Fibroblast of lung (primary cell): ENCODE data around the gene CLCNKB. TPM values are rescaled to one million over a fixed set of nuclear protein-coding genes. Genes with fewer than 3 reads are reported as not detected.

Experiments used
- DNase-seq, 2 donors: peaks; one replicate each; pipeline versions ENCODE4 v3.0.0 to v3.0.0-alpha.2; 2010; ENCODE audit warnings: low read depth in 2 of 2
- H2AFZ ChIP-seq: 2 replicates; pipeline ENCODE4 v1.5.1; 2012; ENCODE audit warnings: low read length, control low read depth, inconsistent platforms
- H3K27ac ChIP-seq: 2 replicates; pipeline ENCODE4 v1.5.1; 2011; ENCODE audit warnings: low read length, control low read depth; ENCODE audit not compliant: insufficient read depth
- H3K27me3 ChIP-seq: 2 replicates; pipeline ENCODE4 v1.5.1; 2011; ENCODE audit warnings: mild to moderate bottlenecking, low read length; ENCODE audit not compliant: control insufficient read depth, insufficient read depth
- H3K36me3 ChIP-seq: 2 replicates; pipeline ENCODE4 v1.5.1; 2011; ENCODE audit warnings: low read length; ENCODE audit not compliant: control insufficient read depth, insufficient read depth
- H3K4me1 ChIP-seq: 2 replicates; pipeline ENCODE4 v1.5.1; 2011; ENCODE audit warnings: low read length; ENCODE audit not compliant: control insufficient read depth, insufficient read depth; ENCODE audit errors: extremely low read depth
- H3K4me2 ChIP-seq: 2 replicates; pipeline ENCODE4 v1.5.1; 2011; ENCODE audit warnings: low read length, control low read depth; ENCODE audit not compliant: insufficient read depth; ENCODE audit errors: extremely low read depth
- H3K4me3 ChIP-seq, 4 experiments: fragments of 200-600 bp in 1 of 4; sonication (generic) in 1 of 4; replicated peaks in 1 of 4; 2 replicates each; pipeline ENCODE4 v1.5.1; 2011 to 2016; ENCODE audit warnings: low read length in 4 of 4, low read depth in 3 of 4, mild to moderate bottlenecking in 3 of 4, control low read depth in 2 of 4, inconsistent platforms in 1 of 4, mixed read lengths in 1 of 4; ENCODE audit not compliant: insufficient read depth in 1 of 4; ENCODE audit errors: control extremely low read depth in 1 of 4
- H3K79me2 ChIP-seq: 2 replicates; pipeline ENCODE4 v1.5.1; 2012; ENCODE audit warnings: mild to moderate bottlenecking, low read length, inconsistent platforms; ENCODE audit not compliant: control insufficient read depth, insufficient read depth
- H3K9ac ChIP-seq: 2 replicates; pipeline ENCODE4 v1.5.1; 2011; ENCODE audit warnings: mild to moderate bottlenecking, low read length, control low read depth; ENCODE audit not compliant: insufficient read depth
- H3K9me3 ChIP-seq: 2 replicates; pipeline ENCODE4 v1.5.1; 2012; ENCODE audit warnings: low read depth, low read length; ENCODE audit not compliant: control insufficient read depth, insufficient read depth
- H4K20me1 ChIP-seq: 2 replicates; pipeline ENCODE4 v1.5.1; 2011; ENCODE audit warnings: low read length; ENCODE audit not compliant: control insufficient read depth, insufficient read depth; ENCODE audit errors: extremely low read depth
- EZH2 ChIP-seq: IDR thresholded peaks from 2 replicates; pipeline ENCODE4 v1.5.1; 2012; ENCODE audit warnings: low read length, control low read depth, mild to moderate bottlenecking; ENCODE audit errors: missing control alignments
- polyA plus RNA-seq, 2 donors: library from polyadenylated mRNA; depleted of rRNA in 1 of 2; stranded (reverse) in 1 of 2; unstranded in 1 of 2; fragments of >200 nt; gene quantifications; 2 replicates each; pipeline ENCODE4 v1.2.1, GENCODE V29; 2011 to 2012; ENCODE audit warnings: missing spikeins in 1 of 2
- total RNA-seq: library from RNA; depleted of rRNA; stranded (reverse); fragments of >200 nt; gene quantifications from 2 replicates; pipeline ENCODE4 v1.2.1, GENCODE V29; 2014
- TF ChIP-seq, protein P1 (sequence below), 2 donors: IDR thresholded peaks in 1 of 2; conservative IDR thresholded peaks in 1 of 2; 1 replicate in 1 of 2; 2 replicates in 1 of 2; pipeline ENCODE4 v1.5.1; 2011 to 2012; ENCODE audit warnings: low read length in 2 of 2, control low read depth in 1 of 2, inconsistent platforms in 1 of 2, low read depth in 1 of 2, mild to moderate bottlenecking in 1 of 2

The CLCNKB gene
- total and polyA plus RNA-seq, 2 donors (not counting 1 experiment from before 2014, with no cell fraction given), result 0.09 to 0.33 TPM

DNA sequence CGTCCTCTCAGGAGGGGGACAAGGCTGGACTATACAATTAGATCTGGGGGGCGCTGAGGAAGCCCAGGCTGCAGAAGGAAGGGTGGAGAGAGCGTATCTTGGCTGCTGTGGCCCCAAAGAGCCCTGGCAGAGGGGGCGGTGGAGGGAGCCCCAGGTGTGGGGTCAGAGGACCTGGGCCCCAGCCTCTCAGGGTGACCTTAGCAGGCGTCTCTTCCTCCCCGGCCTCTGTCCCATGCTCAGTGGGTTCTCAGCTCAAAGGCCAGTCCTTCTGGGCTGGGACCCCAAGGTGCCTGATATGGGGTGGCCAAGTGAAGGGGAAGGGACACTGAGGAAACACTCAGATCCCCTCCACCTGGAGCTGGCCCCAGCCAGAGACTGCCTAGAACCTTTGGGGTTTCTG, 28.0 kb downstream of the CLCNKB start:
- Histone ChIP-seq H2AFZ (no peak overlapping the region), H3K4me2 (no peak overlapping the region), H3K9me3 (no peaks in the 10 kb centered on the region), H3K27ac (no peak overlapping the region), H3K79me2 (no peaks in the 10 kb centered on the region), H4K20me1 (no peaks in the 10 kb centered on the region), H3K36me3 (no peaks in the 10 kb centered on the region), H3K4me3 (no peak overlapping the region), H3K4me1 (peaks cover 15% of the 10 kb centered on the region), H3K27me3 (peaks cover 4% of the 10 kb centered on the region), H3K9ac (no peak overlapping the region)
- no peak for TF ChIP-seq EZH2
- TF ChIP-seq, protein P1, sequence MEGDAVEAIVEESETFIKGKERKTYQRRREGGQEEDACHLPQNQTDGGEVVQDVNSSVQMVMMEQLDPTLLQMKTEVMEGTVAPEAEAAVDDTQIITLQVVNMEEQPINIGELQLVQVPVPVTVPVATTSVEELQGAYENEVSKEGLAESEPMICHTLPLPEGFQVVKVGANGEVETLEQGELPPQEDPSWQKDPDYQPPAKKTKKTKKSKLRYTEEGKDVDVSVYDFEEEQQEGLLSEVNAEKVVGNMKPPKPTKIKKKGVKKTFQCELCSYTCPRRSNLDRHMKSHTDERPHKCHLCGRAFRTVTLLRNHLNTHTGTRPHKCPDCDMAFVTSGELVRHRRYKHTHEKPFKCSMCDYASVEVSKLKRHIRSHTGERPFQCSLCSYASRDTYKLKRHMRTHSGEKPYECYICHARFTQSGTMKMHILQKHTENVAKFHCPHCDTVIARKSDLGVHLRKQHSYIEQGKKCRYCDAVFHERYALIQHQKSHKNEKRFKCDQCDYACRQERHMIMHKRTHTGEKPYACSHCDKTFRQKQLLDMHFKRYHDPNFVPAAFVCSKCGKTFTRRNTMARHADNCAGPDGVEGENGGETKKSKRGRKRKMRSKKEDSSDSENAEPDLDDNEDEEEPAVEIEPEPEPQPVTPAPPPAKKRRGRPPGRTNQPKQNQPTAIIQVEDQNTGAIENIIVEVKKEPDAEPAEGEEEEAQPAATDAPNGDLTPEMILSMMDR (conservative IDR thresholded peaks at IDR 0.05 in 1 of 2, IDR thresholded peaks at IDR 0.05 in 1 of 2; ENCODE audit: low read depth in 1 of 2, low read length in 2 of 2), result no peak
- DNase-seq, result no peak

- Histone ChIP-seq H3K27ac (no peak overlapping the region), H3K9me3 (no peaks in the 10 kb centered on the region), H3K4me2 (no peak overlapping the region), H2AFZ (no peak overlapping the region), H3K79me2 (no peaks in the 10 kb centered on the region), H3K9ac (no peak overlapping the region), H3K36me3 (no peaks in the 10 kb centered on the region), H3K4me3 (no peak overlapping the region), H3K4me1 (peaks cover 15% of the 10 kb centered on the region), H3K27me3 (peaks cover 4% of the 10 kb centered on the region), H4K20me1 (no peaks in the 10 kb centered on the region)
- no peak for DNase-seq
- no peak for TF ChIP-seq EZH2
- TF ChIP-seq, protein P1 (conservative IDR thresholded peaks at IDR 0.05 in 1 of 2, IDR thresholded peaks at IDR 0.05 in 1 of 2; ENCODE audit: low read depth in 1 of 2, low read length in 2 of 2), result no peak
Observed at GRCh38 chr1:16072095-16072494, 28.5 kb downstream of the CLCNKB start.

- no peaks in the 10 kb centered on the region for H3K79me2 ChIP-seq
- peak overlapping the region in 3 of 4 experiments; percentile 14 to 47 (median 29) for H3K4me3 ChIP-seq
- H3K9ac ChIP-seq, result peak overlapping the region; percentile 53
- no peak for TF ChIP-seq EZH2
- TF ChIP-seq, protein P1 (conservative IDR thresholded peaks at IDR 0.05 in 1 of 2, IDR thresholded peaks at IDR 0.05 in 1 of 2; ENCODE audit: low read depth in 1 of 2, low read length in 2 of 2), result peak in 1 of 2 donors; percentile 5
- no peaks in the 10 kb centered on the region for H4K20me1 ChIP-seq
- no peaks in the 10 kb centered on the region for H3K27me3 ChIP-seq
- H2AFZ ChIP-seq, result no peak overlapping the region
- H3K4me1 ChIP-seq, result peaks cover 15% of the 10 kb centered on the region
- no peaks in the 10 kb centered on the region for H3K36me3 ChIP-seq
- H3K27ac ChIP-seq, result no peak overlapping the region
- DNase-seq, result no peak
- no peaks in the 10 kb centered on the region for H3K9me3 ChIP-seq
- H3K4me2 ChIP-seq, result peak overlapping the region; percentile 71
Observed at GRCh38 chr1:16072616-16073484, 29.3 kb downstream of the CLCNKB start.
